ENCODE data around the gene TMEM147. TPM values are rescaled to one million over a fixed set of nuclear protein-coding genes. Genes with fewer than 3 reads are reported as not detected.

Gene TMEM147
- total and polyA plus RNA-seq, 2 of the 4 experiments (the other 2 are of a cell fraction) = 67.6 to 108 TPM

DNA sequence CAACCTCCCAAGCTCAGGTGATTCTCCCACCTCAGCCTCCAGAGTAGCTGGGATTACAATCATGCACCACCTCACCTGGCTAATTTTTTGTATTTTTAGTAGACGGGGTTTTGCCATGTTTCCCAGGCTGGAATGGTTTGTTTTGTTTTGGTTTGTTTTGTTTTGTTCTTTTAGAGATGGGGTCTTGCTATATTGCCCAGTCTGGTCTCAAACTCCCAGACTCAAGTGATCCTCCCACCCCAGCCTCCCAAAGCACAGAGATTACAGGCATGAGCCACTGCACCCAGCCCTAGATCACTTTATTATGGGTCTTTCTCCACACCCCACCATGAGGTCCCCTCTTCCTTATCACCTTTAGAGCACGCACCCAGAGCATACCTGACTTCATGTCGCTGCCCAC lies 47.2 kb upstream of the TMEM147 start (continued):
- TF ChIP-seq CTCF (conservative IDR thresholded peaks at IDR 0.05; ENCODE audit: low read depth, low read length) = no peak

DNA sequence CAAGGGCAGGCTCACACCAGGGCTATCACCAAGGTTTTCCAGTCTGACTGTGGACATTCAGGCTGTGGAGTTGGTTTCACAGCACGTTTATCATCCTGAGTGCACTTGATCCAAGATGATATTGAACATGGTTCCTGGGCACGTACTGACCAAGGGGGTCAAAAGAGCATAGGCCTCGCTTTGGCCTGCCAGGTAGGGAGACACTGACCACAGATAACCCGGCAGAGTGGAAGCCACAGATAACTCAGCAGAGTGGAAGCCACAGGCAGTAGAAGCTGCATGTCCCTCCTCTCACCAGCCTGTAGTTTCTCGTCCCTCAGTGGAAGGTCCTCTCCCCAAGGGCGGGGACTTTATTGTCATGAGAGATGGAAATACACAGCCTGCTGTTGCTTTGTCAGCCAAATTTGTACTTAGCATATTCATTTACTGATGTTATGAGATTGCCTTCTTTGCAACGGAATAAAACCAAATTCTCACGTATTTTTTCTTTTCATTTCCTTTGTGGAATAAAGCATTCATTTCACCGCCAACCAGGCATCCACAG lies 46.4 kb upstream of the TMEM147 start:
- DNase-seq (no peak), ATAC-seq (ENCODE audit: low read depth) (no peak)
- Histone ChIP-seq H3K27me3 (ENCODE audit: control insufficient read depth, insufficient read depth, low read length) (peaks cover 27% of the 10 kb centered on the region), H4K20me1 (ENCODE audit: insufficient read depth, low read length) (no peaks in the 10 kb centered on the region), H3K9me3 (ENCODE audit: control insufficient read depth, insufficient read depth, low read length) (no peaks in the 10 kb centered on the region), H3K9me1 (ENCODE audit: insufficient read depth, low read length) (no peaks in the 10 kb centered on the region), H3K23ac (ENCODE audit: low read depth, low read length) (no peak overlapping the region), H3K14ac (replicated peaks; ENCODE audit: low read depth, low read length) (no peak overlapping the region), H3K4me1 (ENCODE audit: control insufficient read depth, insufficient read depth, low read length) (no peaks in the 10 kb centered on the region), H3K27ac (ENCODE audit: insufficient read depth, low read length) (no peak overlapping the region), H2AK5ac (ENCODE audit: low read depth, low read length) (no peak overlapping the region), H3K79me1 (ENCODE audit: low read depth in 1 of 2, low read length in 2 of 2) (no peaks in the 10 kb centered on the region), H3K18ac (ENCODE audit: low read depth, low read length) (no peak overlapping the region), H4K8ac (ENCODE audit: low read depth in 2 of 2, low read length in 2 of 2) (no peak overlapping the region), H2BK120ac (ENCODE audit: low read depth, low read length) (no peak overlapping the region), H2BK5ac (ENCODE audit: low read depth, low read length, poor library complexity, severe bottlenecking) (no peak overlapping the region), H2BK15ac (ENCODE audit: low read depth, low read length) (no peak overlapping the region), H3K4me2 (ENCODE audit: low read depth, low read length) (no peak overlapping the region), H2AFZ (replicated peaks; ENCODE audit: low read length, poor library complexity) (no peak overlapping the region), H3K4me3 (ENCODE audit: insufficient read depth, low read depth, low read length) (no peak overlapping the region), H3K56ac (ENCODE audit: extremely low read depth, insufficient read depth, low read length) (no peak overlapping the region), H3K9ac (ENCODE audit: low read depth, low read length) (no peak overlapping the region), H2BK20ac (ENCODE audit: low read depth, low read length) (no peak overlapping the region), H3K4ac (ENCODE audit: low read depth, low read length) (no peak overlapping the region), H4K5ac (ENCODE audit: low read depth, low read length) (no peak overlapping the region), H2AK9ac (replicated peaks; ENCODE audit: low read depth, low read length, poor library complexity) (no peak overlapping the region), H3K36me3 (ENCODE audit: control insufficient read depth, insufficient read depth, low read length) (no peaks in the 10 kb centered on the region), H4K91ac (ENCODE audit: insufficient read depth, low read depth, low read length) (no peak overlapping the region)
- ChIA-PET CTCF (no interaction called here), POLR2A (ENCODE audit: unreplicated experiment) (no interaction called here)
- 58% methylated on average over 3 of the region's 9 CpGs; no CpG with 5 or more reads in 1 of the 2 experiments for WGBS, 2 experiments (ENCODE audit: extremely low coverage in 2 of 2, insufficient read length in 1 of 2)
- intact Hi-C loops (cut with micrococcal nuclease) (no loop called here), dilution Hi-C loops (cut with HindIII; ENCODE audit: low sequenced_read_pairs, unreplicated experiment) (no loop called here), in situ Hi-C loops (cut with MboI; ENCODE audit: low sequenced_read_pairs) (no loop called here)
- no TSS peak for BruUV-seq (replicated peaks)
- TF ChIP-seq CHD1 (IDR thresholded peaks at IDR 0.05; ENCODE audit: low read depth, low read length) (no peak), MXI1 (IDR thresholded peaks at IDR 0.05; ENCODE audit: borderline replicate concordance, low read depth, low read length) (no peak), CEBPB (IDR thresholded peaks at IDR 0.05; ENCODE audit: low read depth, low read length) (no peak), USF2 (IDR thresholded peaks at IDR 0.05; ENCODE audit: low read depth, low read length) (no peak), SMC3 (IDR thresholded peaks at IDR 0.05; ENCODE audit: low read depth, low read length) (no peak), RFX5 (IDR thresholded peaks at IDR 0.05; ENCODE audit: low read depth, low read length) (no peak), NFE2L2 (IDR thresholded peaks at IDR 0.05; ENCODE audit: low read depth, low read length) (no peak), POLR2A (IDR thresholded peaks at IDR 0.05; ENCODE audit: low read depth, low read length) (no peak), RAD21 (IDR thresholded peaks at IDR 0.05; ENCODE audit: low read length) (no peak), CTCF (conservative IDR thresholded peaks at IDR 0.05; ENCODE audit: low read depth, low read length) (no peak), MAZ (IDR thresholded peaks at IDR 0.05; ENCODE audit: borderline replicate concordance, low read depth, low read length) (no peak), RCOR1 (IDR thresholded peaks at IDR 0.05; ENCODE audit: insufficient replicate concordance, low read length) (no peak)
